Activated naive CD4-positive, alpha-beta T cell treated with anti-CD3 and anti-CD28 coated beads, Interleukin-2, amount 10 ng/mL, durations not matched to agents 5 hours and 36 hours (primary cell): ENCODE data around the gene RTTN. TPM values are rescaled to one million over a fixed set of nuclear protein-coding genes. Genes with fewer than 3 reads are reported as not detected.

ENCODE experiments used
- total RNA-seq, 2 experiments: library from RNA; stranded (reverse); gene quantifications; one replicate each; pipeline ENCODE4 v1.2.3, GENCODE V29; 2021

RTTN gene, protein sequence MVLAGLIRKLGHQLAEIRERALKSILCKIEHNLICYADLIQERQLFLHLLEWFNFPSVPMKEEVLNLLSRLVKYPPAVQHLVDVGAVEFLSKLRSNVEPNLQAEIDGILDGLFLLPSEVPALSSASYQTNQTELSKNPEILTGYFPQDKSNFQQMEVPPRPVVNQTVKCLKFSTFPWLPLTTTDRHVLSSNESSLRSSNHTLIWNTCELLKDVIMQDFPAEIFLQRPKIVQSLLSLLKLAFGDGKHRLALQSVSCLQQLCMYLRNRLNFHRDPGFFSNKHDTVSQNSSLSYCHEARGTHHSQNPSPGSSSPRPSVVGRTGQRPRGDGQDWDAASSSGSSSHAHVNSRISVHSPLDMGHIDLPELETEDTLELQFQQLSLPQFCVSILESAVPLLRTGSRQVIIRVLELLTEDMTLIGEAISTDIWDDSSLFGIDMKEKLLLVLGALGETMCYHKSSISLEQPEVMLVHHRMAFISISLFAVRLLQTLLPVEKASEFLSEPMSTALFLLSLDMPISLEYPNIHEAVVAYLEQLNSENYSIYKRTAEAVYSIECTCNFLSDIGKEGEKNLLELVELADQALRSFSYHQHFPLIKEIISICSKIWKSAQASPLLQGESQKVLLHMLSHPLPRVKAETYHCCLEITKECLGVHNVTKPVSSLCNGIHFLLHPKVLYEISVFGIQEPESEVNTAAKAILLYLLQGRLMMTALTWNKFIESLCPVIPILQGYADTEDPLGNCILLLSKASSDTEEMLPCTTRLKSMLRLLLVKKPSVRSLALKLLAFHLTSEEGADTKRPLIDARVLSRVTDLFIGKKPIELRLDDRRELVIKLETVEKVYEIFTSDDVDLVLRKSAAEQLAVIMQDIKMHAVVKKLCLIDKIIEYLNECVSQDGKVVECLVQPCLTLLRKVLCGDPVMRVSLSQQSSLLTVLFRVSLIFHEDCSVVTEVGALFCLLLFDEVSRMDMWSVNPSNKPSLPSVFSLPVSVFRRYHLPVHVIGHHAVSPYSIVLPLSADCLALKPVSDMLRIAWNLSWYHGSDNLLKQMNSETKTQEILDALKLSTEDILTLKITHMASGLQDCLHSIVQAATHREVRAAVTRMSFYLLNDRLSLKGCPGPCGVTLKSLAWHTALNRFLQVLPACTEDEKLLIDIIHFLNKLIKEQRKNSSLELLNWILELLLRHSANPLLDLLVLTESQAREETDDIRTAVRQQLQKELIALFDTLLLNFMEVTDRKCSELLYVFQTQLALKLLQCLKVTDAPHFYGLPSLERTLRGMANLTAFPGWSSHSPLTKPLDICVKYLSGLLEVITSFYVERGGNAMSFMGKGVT (N-terminal part only)
- 10 to 100 TPM; 16.2 to 18.1 TPM for total RNA-seq

DNA sequence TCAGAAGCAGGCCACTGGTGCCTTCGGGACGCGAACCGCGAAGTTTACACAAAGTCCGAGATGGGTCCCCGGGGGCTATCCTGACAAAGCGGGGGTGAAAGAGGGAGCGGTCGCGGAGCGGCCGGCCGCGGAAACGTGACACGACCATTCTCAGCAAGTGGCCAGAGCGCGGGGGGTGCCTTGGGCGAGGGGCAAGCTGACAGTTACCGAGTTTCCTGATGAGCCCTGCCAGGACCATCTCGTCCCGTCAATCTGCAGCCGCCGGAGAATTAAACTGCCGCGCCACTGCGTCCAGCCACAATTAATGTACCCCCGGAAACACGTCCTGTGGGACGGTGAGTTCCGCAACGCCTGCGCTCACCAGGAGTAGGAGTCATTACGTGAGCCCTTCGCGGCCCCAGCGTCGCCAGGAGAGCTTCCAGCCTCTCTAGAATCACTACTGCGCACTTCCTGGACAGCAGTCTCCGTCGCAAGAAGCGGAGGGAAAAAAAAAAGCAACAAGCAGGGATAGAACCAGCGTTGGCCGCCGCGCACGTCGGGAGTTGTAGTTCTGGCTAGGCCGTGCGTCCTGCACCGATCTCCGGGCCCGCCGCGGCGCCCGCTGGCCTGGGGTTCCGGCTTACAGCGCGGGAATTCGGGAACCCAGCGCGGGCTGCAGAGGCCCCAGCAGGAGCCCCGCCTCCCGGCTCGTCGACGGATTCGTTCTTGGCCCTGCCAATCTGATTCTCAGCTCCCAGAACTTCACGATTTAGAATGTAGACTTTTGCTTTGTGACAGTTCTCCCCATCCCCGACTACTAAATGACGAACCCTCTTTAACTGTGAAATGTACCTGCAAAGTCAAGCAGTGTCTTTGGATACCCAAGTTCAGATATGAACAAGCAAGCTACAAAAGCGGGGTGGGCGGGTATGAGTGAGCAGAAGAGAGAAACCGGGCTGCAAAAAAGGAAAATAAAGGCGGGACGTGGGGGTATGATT, at the start of gene RTTN:
Gene RTTN, minus strand, starts transcription at position 267 of the 977 bp plus-strand sequence. Its CDS starts 29 bp downstream, at position 238.

Other genes starting within 250 kb of the RTTN start
- 1 to 10 TPM; 2.0 to 3.2 TPM for gene SOCS6, start 83.4 kb upstream of the RTTN start, total RNA-seq